SKM-1 treated with dmso at 0.1 percent for 144 hours (cell line): ENCODE data around the gene DLGAP4.

Source experiments
- DNase-seq: peaks from one replicate; lab custom pipeline; 2025; ENCODE audit not compliant: unreplicated experiment; lab: John Stamatoyannopoulos, UW

Gene DLGAP4

DNA sequence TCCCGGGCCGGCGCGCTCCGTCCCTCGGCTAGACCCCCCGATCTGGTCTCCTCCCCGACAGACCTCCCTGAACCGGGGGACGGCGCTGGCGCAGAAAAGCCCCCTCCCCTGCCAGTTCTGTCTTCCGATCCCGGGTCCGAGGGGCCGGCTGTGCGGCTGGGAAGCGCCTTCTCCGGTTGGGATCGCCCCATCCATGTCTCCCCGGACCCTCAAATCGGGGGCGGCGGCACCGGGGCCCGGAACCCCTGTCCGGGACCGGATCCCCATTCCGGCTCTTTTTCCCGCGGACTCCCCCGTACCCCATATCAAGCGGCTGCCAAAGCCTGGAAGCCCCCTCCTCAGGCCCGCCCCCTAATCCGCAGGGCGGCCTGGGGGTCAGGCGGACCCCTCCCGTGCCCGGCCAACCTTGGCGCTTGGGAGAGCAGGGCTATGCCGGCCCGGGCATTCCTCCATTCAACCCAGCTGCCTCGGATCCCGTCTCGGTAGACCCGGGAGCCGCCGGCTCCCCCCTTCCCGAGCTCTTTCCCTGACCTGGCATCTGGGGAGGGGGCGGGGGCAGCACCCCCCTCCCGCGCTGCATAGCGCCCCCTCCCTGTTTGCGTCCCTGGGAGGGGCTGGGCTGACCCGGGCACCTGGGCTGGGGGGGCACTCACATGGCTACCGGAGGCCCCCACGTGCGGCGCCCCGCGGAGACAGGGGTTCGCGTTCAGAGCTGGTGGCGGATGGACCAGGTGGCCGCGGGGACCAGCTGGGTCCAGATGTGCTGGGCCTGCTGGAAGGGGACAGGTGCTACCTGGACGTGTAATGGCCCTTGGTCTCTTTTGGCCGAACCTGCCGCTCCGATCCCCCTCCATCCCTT is 643 bp downstream of the DLGAP4 start:
- DNase-seq, result no peak

DNA sequence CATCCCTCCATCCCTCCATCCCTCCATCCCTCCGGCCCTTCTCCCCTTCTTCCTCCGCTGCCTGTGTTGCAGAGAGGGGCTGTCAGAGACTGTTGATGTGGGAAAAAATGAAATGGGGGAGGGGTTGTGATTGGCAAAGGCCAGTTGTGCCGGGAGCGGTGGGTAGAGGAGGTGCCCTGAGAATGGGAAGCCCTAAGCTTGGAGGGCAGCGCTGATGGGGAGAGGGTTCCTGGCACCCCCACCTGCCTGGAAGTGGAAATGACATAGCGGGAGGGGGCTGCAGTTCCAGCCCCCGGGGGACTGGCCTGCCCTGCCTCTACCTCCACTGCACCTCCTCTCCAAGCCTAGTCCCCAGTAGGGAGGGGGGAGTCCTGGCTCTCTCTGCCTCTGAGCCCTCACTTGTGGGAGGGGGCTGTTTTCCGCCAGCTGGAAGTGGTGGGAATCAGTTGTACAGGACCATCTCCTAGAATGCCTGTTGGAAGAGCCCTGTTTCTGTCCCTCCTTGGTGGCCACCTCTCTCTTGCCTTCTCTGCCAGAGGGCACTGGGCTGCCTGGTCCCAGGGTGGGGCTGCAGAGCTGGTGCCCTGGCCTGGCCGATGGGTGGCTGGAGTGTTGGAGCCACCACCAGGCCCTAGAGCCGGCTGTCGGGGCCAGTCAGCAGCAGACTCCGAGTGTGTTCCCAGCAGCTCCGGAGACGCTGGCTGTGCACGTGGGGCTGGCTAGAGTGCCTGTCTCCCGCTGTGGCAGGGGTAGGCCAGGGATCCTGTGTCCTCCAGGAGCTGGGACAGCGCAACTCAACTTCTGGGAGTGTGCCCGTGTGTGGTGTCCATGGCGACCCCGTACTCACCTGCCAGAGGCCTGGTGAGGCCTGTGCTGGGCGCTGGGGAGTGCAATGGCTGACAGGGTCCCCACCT is 1.5 kb downstream of the DLGAP4 start:
- no peak for DNase-seq

DNA sequence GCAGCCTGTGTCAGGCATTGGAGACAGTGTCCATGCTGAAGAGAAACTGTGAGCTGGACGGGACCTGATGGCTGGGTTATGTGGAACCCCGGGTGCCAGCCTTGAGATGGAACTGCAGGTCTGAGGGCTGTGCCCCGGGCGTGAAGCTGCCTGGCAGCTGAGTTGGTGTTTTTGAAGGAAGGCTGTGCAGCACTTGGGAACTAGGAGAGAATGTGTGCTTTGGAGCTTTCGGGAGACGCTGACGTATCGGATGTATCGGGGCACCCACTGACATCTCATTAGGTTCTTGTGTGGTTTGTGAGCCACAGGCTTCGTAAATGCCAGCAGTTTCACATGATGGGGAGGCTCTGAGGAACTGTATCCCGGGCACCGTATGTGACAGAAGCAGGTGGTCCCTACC is 2.2 kb downstream of the DLGAP4 start:
- no peak for DNase-seq

DNA sequence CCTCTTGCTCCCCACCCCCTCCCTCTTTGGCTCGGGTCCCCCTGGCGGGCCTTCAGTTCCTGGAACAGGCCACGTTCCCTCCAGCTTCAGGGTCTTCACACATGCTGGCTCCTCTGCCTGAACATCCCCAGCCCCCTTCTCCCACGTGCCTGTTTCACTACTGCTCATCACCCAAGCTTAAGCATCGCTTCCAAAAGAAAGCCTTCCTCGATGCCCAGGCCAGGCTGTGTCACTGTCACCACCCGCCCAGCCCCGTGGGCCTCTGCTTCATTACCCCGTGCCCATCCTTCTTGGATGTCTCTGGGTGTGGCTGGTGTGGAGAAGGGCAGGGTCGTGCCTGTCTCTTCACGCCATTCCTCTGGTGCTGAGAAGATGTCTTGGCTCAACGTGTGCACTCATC is 2.8 kb downstream of the DLGAP4 start:
- no peak for DNase-seq

DNA sequence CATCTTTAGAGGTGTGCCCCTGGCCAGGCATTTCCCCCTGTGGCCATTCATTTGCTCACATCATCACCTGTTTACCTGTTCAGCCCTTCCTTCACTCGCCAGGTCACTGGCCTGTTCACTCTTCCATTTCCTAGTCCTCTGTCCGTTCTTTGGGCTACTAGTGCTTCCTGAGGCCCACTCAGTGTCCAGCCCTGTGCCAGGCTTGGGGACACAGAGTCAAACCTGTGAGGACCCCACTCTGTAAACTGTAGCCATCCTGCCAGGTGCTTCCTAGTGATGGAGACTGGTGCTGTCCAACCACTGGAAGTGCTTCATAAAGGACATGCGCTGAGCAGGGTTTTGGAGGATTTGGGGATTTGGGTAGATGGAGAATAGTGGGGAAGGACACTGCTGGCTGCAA is 3.5 kb downstream of the DLGAP4 start:
- no peak for DNase-seq

DNA sequence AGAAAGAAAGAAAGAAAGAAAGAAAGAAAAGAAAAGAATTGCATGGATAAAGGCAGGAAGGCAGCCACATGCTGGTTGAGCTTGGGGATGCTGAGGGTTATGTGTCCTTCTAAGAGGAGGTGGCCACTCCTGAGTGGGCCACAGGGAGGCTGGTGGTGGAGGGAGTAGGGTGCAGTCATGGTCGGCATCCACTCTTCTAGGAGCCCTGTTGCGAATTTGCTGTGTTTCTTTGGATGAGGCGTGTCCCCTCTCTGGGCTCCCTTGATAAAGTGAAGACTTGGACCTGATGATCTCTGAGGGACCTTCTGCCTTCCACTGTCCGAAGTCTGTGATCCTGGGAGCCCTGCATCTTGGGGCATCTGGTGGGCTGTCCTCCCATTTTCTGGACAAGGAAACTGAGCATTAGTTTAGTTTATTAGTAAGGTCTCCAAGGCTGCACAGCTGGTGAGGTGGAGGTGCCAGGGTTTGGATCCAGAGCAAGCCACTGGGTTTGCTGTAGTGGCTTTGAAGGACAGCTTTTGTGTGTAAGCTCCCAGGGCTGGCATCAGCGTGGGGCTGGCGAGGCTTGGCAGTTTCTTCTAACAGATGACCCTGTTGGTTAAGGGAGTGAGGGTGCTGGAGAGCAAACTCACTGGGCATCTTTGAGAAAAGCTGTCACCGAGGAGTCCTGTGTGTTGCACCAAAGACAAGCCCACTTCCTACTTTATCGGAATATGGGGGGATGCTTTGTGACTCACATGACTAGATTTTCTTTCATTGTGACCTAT is 4.3 kb downstream of the DLGAP4 start:
- no peak for DNase-seq

DNA sequence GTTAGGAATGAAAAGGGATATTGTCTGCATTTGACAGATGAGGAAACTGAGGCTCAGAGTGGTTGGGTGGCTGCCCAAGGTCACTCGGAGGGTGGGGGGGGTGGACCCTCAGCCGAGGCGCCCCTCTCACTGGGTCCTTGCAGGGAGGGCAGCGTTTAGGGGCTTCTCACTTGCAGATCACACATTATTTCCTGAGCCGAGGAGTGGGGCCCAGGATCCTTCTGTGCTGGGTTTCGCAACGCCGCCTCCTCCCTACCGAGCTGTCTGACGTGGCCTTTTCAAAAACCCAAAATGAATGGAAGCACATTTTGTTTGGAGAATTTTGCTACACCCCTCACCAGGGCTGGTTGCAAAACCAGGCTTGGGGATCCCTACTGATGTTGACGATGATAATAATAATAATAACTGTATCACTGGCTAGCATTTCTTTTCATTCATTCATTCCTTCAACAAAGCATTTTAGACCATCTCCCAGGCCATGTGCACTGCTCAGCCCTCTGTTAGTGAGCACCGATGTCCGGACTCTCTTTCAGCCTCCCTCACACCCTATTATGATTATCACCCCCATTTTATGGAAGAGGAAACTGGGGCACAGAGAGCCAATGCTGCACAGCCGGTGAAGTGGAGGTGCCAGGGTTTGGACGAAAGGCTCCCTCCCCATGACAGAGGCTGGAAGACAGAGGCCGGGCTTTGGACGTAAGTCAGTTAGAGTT is 5.2 kb downstream of the DLGAP4 start:
- DNase-seq, result no peak

DNA sequence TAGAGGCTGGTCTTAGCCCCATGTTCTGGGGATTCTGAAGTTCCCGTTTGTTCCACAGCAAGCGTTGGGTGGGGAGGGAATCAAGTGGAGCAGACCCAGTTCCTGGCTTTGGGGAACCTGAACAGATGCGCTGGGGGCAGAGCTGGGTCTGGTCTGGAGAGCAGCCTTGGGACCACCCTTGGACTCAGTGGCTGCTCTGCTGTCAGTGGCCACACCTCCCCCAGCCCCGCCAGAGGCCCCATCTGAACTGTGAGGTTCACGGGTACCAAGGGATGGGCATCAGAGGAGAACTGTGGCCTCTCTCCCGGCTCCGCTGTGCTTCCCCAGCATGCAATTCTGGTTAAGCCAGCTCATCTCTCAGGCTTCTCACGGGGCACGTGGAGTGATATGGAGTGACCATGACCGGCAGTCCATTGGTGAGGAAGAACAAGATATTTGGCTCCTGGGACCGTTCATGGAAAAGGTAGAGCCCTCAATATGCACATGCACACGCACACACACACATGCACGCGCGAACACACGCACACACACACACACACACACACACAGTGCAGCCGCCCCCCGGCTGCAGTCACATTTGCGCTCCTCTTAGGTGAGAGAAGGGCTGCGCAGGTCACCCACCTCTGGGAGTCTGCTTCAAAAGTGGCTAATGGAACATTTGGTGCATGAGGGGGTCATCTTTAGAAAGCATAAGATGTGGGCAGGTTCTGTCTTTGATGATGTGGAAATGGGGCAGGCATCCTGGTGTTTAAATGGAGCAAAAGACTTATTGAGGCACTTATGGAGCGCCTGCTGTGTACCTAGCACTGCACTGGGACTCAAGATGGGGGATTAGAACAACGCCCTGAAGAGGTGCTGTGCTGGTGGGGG is 6.0 kb downstream of the DLGAP4 start:
- DNase-seq, result no peak

DNA sequence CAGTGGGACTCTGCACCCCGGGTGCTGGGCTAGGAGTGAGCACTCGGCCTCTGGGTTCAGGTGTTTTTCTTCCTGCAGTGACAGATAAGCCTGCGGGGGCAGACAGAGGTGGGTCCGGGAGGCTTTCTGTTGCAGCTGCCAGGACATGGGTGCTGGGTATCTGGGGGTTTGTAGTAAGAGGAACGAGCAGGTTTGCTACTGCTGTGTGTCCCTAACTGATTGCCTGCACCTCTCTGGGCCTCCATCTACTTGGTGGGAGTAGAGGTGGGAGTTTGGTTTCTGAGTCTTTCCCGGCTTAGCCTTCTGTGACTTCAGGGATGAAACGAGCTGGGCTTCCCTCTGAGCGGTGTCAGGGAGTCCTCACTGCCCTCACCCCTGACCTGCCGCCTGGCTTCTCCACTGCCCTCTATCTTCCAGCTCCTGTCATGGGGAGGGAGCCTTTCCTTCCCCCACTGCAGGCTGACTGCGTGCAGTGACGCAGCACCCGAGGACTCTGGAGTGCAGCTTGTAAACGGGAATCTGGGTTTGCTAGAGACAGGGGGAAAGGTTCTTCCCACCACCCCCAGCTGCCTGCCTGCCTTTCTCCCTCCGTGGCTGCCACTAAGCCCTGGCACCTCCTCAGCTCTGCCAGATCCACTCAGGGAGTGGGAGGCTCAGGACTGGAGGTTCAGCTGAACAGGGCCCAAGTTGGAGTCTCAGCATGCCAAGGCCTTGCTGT is 6.7 kb downstream of the DLGAP4 start:
- DNase-seq, result no peak

DNA sequence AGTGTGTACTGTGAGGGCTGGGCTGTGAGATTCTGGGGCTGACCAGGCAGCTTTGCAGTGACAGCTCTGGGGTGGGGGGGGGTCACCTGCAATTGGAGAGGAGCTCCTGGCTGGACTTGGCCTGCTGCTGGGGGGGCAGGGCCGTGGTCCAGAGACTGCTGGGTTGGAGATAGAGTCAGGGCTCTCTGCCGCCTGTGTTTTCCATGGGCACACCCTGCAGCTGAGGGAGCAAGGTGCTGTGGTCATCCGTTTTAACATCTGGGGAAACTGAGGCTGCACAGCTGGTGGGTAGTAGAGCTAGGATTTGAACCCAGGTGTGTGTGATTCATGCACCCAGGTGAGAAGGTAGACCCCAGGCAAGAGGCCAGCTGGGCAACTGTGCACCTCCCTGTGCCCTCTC is 7.3 kb downstream of the DLGAP4 start:
- no peak for DNase-seq

DNA sequence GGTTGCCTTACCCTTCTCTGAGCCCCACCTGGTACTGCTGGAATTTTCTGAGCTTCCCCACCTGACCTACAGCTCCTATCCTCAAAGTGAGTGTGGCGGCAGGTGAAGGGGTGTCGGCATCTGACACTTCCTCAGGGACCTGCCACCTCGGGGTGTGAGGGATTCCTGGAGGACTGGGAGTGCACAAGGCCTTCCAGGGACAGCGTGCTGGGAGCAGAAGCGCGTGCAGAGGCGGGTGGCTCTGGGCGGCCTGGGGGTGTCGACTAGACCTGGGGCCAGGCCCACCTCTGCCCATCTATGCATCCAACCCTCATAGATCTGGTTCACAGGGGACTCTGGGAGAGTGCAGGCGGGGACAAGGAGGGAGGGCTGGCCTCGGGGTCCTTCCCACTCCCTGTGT is 7.8 kb downstream of the DLGAP4 start:
- no peak for DNase-seq

DNA sequence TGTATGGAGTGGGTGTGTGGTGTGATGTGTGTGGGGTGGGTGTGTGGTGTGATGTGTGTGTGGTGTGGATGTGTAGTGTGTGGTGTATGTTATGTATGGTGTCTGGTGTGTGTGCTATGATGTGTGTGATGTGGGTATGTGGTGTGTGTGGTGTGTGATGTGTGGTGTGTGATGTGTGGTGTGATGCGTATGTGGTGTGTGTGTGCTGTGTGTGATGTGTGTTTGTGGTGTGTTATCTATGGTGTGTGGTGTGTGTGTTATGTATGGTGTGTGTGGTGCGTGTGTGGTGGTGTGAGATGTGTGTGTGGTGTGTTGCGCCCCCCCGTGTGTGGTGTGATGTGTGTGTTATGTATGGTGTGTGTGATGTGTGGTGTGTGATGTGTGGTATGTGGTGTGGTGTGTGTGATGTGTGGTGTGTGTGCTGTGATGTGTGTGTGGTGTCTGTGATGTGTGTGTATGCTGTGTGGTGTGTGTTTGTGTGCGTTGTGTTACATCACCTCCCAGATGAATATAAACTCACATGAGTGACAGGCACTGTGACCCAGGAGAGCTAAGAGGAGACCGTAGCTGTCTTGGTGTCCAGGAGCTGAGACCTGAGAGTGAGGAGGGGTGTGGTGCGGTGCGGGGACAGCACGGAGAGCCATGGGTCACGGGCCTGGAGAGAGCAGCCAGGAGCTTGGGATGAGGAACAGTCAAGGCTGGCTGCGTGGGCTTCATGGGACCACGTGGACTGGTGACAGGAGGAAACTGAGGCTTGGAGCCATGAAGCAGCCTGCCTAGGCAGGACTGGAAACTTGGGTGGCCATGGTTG is 8.8 kb downstream of the DLGAP4 start:
- DNase-seq, result no peak

DNA sequence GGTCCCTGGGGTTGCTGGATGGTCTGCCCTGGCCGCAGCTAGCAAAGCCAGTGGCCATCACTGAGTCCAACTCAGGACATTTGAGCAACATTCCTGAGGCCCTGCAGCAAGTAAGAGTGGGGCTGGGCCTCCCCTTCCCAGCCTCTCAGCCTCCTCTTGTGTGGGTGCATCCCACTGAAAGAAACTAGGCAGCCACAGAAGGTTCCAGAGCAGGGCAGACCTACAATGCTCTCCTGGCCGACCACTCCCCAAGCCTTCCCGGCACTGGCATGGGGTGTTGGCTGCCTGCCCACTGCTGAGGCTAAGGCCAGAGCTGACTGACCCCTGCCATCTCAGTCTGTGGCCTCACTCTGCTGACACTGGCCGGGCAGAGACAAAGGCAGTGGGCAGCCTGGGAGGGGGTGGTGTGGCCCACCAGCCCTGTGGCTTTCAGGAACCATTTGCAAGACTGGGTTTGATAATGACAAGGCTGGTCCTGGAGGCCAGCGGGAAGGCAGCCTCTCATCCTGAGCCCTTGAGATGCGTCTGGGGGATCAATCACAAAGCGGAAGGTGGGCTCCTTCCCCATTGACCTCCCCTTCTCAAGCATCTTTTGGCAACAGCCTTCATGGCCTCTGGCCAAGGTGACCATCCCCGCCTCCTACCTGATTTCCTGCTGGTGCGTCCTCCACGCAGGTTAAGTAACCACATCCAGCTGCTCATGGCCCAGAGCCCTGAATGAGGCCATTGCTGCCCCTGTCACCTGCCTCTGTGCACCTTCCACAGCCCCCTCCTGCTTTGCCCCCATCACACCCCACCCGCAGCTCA is 9.6 kb downstream of the DLGAP4 start:
- DNase-seq, result no peak

DNA sequence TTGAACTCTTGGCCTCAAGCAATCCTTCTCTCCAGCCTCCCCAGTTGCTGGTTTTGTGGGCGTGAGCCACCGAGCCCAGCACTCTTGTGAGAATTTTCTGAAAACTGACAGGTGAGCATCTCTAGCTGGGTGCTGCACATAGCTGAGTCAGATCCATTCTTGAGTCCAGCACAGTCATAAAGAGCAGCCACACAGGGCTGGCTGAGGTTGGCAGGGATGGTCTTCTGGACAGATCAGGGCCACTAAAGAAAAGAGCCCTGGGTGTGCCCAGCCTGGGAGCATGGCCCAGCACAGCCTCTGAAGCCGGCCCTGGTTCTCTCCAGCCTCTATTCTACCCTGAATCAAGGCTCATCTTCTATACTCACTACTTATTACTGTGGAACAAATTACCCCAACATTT is 11.5 kb downstream of the DLGAP4 start:
- no peak for DNase-seq

DNA sequence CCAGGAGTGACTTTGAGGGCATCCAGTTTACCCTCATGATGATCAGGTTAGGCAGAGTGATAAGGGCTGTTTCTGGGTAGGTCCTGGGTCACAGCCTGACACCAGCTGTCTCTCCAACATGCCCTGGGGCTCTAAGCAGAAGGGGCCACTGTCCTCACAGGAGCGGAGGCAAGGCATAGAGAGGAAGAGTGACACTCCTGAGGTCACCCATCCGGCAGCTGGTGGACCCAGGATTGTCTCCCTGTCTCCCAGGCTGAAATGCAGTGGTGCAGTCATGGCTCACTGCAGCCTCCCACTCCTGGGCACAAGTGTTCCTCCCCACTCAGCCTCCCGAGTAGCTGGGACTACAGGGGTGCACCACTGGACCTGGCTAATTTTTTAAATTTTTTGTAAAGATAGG is 12.0 kb downstream of the DLGAP4 start:
- DNase-seq, result no peak

DNA sequence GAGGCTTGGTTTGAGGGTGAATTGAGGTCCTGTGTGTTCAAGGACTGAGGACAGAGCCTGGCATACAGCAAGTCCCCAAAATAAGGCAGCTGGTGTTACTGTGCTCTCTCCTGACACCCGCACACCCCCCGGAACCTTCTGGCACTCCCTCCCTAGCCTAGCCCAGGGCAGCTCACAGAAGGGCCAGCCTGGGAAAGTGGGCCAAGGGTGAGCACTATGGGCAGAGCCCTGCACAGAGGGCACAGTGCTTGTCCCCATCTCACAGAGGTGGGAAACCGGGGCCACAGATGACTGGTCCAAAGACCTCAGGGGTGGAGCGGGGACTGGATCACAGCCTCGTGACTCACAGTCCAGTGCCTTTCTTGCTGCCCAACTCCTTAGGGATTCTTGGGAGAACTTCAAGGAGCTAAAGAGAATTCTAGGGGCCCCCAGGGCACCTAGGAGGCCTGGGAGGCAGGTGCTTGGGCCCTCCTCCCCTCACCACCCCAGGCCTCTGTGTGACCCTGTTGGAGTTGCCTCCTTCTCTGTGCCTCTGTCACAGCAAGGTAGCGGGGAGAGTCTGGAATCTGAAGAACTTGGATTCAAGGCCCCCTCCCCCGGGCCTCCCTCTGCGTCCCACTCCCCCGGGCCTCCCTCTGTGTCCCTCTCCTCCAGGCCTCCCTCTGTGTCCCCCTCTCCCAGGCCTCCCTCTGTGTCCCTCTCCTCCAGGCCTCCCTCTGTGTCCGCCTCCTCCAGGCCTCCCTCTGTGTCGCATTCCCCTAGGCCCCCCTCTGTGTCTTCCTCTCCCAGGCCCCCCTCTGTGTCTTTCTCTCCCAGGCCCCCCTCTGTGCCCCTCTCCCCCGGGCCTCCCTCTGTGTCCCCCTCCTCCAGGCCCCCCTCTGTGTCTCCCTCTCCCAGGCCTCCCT is 13.5 kb downstream of the DLGAP4 start:
- DNase-seq, result no peak
